HG03039 (cell line): ENCODE data around the gene JUP.

ENCODE experiments used
- ATAC-seq: cut with Tn5 transposase; IDR thresholded peaks from one replicate; pipeline ENCODE4 v1.9.1; 2021; ENCODE audit warnings: mild to moderate bottlenecking, moderate library complexity; ENCODE audit not compliant: unreplicated experiment

Gene JUP

GRCh38 chr17:41724476-41725050 lies 61.9 kb downstream of the JUP start:
- no peak for ATAC-seq

- no peak for ATAC-seq
Measured at GRCh38 chr17:41723801-41724475, 62.6 kb downstream of the JUP start.

- no peak for ATAC-seq
Measured at GRCh38 chr17:41722231-41722630, 64.3 kb downstream of the JUP start.

GRCh38 chr17:41718287-41718645 lies 68.2 kb downstream of the JUP start:
- ATAC-seq: no peak

- no peak for ATAC-seq
Measured at GRCh38 chr17:41717408-41718286, 68.9 kb downstream of the JUP start.

GRCh38 chr17:41711669-41712400 lies 74.7 kb downstream of the JUP start, which contains the start of gene GAST:
TSS of gene GAST (plus strand) at chr17:41712331. CDS start at chr17:41715437, 3,106 bp downstream.
- no peak for ATAC-seq

- ATAC-seq: no peak
Measured at GRCh38 chr17:41710472-41711090, 75.9 kb downstream of the JUP start.

GRCh38 chr17:41707803-41708669 lies 78.5 kb downstream of the JUP start:
- ATAC-seq: no peak

GRCh38 chr17:41705271-41705991 lies 81.1 kb downstream of the JUP start:
- ATAC-seq: no peak
